Lower lobe of right lung (tissue), 2 donors: ENCODE data around the gene PXDC1. TPM values are rescaled to one million over a fixed set of nuclear protein-coding genes. Genes with fewer than 3 reads are reported as not detected.
"Not testable (repeated sequence)": the region's sequence is repeated elsewhere in the genome, so short reads cannot be mapped to it uniquely, and the experiment has no call there.

Experiments
- ATAC-seq, 2 donors: fragments of 200-7000 bp; cut with Tn5 transposase; one replicate each; pipeline ENCODE4 v1.9.1; 2020 to 2022; ENCODE audit warnings: mild to moderate bottlenecking in 2 of 2, moderate library complexity in 2 of 2
- DNase-seq: peaks from one replicate; pipeline ENCODE4 v3.0.0-alpha.2; 2020
- H3K27ac ChIP-seq: fragments of 200-600 bp; one replicate; pipeline ENCODE4 v1.8.0; 2022
- H3K27me3 ChIP-seq: fragments of 200-600 bp; one replicate; pipeline ENCODE4 v1.8.0; 2022; ENCODE audit warnings: low read depth
- H3K36me3 ChIP-seq: fragments of 200-600 bp; one replicate; pipeline ENCODE4 v1.8.0; 2022; ENCODE audit warnings: mild to moderate bottlenecking
- H3K4me1 ChIP-seq: fragments of 200-600 bp; one replicate; pipeline ENCODE4 v1.8.0; 2022
- H3K4me3 ChIP-seq: fragments of 200-600 bp; one replicate; pipeline ENCODE4 v1.8.0; 2022; ENCODE audit warnings: mild to moderate bottlenecking
- H3K9me3 ChIP-seq: fragments of 200-600 bp; one replicate; pipeline ENCODE4 v1.8.0; 2022
- intact Hi-C: fragments of 100-400 bp; cut with DNase I; formaldehyde crosslinking; loops from one replicate; pipeline ENCODE4 v1.11.0; 2022
- total RNA-seq: library from RNA; stranded (reverse); fragmentation: NEBNext Ultra II Directional; extraction: Animal tissue kit (Norgen Biotek cat#: 25700); gene quantifications from one replicate; pipeline ENCODE4 v1.2.1, GENCODE V29; 2021
- TF ChIP-seq, protein P1 (sequence below): fragments of 200-600 bp; IDR thresholded peaks from one replicate; pipeline ENCODE4 v1.8.0; 2022; ENCODE audit warnings: antibody characterized with exemption, mild to moderate bottlenecking
- donor health status: DM: no; HTN: yes; CAD: no; lungs with severe emphysema.

The PXDC1 gene
- total RNA-seq, 1 donor from 2014 or later: 50.9 TPM

DNA sequence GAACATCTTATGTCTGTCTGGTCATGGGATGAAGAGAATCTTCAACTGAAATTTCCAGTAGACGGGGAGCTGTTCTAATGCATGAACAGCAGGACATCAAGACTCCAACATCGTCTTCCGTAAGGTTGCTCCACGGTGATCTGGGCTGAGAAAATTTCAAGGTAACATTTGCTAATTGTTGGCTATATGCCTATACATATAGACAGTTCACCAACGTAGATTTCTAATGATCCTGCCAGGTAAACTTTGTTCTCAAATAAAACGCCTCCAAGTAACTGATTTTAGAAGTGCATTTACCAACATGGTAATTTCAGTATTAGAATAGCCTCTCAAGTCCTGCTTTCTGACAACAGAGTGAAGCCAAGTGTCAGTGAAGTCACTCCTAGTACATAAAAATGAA is 11.3 kb upstream of the PXDC1 start:
- H3K4me3 ChIP-seq: no peak overlapping the region
- peaks cover 14% of the 10 kb centered on the region for H3K4me1 ChIP-seq
- TF ChIP-seq, protein P1, sequence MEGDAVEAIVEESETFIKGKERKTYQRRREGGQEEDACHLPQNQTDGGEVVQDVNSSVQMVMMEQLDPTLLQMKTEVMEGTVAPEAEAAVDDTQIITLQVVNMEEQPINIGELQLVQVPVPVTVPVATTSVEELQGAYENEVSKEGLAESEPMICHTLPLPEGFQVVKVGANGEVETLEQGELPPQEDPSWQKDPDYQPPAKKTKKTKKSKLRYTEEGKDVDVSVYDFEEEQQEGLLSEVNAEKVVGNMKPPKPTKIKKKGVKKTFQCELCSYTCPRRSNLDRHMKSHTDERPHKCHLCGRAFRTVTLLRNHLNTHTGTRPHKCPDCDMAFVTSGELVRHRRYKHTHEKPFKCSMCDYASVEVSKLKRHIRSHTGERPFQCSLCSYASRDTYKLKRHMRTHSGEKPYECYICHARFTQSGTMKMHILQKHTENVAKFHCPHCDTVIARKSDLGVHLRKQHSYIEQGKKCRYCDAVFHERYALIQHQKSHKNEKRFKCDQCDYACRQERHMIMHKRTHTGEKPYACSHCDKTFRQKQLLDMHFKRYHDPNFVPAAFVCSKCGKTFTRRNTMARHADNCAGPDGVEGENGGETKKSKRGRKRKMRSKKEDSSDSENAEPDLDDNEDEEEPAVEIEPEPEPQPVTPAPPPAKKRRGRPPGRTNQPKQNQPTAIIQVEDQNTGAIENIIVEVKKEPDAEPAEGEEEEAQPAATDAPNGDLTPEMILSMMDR: no peak
- DNase-seq: no peak
- H3K9me3 ChIP-seq: no peaks in the 10 kb centered on the region
- intact Hi-C loops: no loop called here
- no peak overlapping the region for H3K27ac ChIP-seq
- no peak for ATAC-seq
- H3K36me3 ChIP-seq: no peaks in the 10 kb centered on the region
- no peaks in the 10 kb centered on the region for H3K27me3 ChIP-seq

DNA sequence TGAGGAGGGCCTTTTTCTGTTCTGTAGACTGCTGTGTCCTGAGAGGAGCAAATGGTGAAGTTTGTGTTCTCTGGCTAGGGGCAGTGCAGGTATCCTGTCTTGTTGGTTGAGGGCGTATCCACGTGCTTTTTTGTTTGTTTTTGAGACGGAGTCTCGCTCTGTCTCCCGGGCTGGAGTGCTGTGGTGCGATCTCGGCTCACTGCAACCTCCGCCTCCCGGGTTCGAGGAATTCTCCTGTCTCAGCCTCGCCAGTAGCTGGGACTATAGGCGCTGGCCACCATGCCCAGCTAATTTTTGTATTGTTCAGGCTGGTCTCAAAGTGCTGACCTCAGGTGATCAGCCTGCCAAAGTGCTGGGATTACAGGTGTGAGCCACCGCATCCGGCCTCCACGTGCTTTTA is 10.8 kb upstream of the PXDC1 start:
- ATAC-seq: no peak
- TF ChIP-seq, protein P1: no peak
- H3K27me3 ChIP-seq: no peaks in the 10 kb centered on the region
- no peak overlapping the region for H3K27ac ChIP-seq
- no peaks in the 10 kb centered on the region for H3K36me3 ChIP-seq
- peaks cover 9% of the 10 kb centered on the region for H3K4me1 ChIP-seq
- intact Hi-C loops: no loop called here
- H3K9me3 ChIP-seq: no peaks in the 10 kb centered on the region
- no peak for DNase-seq
- H3K4me3 ChIP-seq: no peak overlapping the region

DNA sequence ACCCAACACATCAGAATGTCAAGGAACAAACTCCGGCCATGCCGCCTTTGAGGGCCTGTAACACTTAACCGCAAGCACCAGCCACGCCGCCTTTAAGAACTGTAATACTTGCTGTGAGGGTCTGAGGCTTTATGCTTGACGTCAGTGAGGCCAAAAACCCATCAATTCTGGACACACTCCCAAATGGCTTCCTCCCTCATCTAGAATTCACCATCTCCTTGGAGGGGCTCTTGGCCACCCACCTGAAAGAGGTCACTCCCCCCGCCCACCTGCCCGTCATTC is 10.4 kb upstream of the PXDC1 start:
- TF ChIP-seq, protein P1: no peak
- H3K4me1 ChIP-seq: peaks cover 7% of the 10 kb centered on the region
- no peak overlapping the region for H3K4me3 ChIP-seq
- ATAC-seq (no peak), DNase-seq (no peak)
- no peaks in the 10 kb centered on the region for H3K27me3 ChIP-seq
- no peaks in the 10 kb centered on the region for H3K36me3 ChIP-seq
- H3K27ac ChIP-seq: no peak overlapping the region
- intact Hi-C loops: no loop called here
- no peaks in the 10 kb centered on the region for H3K9me3 ChIP-seq

DNA sequence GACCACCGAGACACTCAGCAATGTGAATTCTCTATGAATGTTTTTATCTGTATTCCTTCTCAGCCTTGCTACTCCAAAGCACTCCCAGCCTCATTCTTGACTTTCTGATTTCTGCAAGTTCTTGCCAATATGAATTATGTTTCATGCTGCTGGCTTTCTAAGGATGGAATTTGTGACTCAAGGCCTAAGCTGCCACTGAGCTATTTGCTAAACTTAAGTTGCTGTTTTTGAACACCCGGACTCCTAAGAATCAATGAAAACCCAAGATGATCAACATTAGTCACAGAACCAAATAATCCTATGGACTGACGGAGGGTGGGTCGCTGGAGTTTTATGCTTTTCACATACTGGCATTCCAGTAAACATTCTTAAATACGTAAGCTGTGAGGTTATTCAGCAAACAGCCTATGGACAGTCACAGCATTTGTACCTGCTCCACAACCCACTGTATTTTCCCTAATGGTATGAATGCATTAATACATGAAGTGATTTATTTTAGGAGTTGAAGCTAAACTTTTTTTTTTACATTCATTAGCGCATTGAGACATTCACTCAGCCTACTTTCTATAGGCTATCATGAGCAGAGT is 8.2 kb upstream of the PXDC1 start:
- ATAC-seq (no peak), DNase-seq (no peak)
- Histone ChIP-seq H3K4me1 (no peaks in the 10 kb centered on the region), H3K36me3 (no peaks in the 10 kb centered on the region), H3K27me3 (no peaks in the 10 kb centered on the region), H3K9me3 (no peaks in the 10 kb centered on the region), H3K27ac (no peak overlapping the region), H3K4me3 (no peak overlapping the region)
- TF ChIP-seq, protein P1: no peak
- intact Hi-C loops: no loop called here

DNA sequence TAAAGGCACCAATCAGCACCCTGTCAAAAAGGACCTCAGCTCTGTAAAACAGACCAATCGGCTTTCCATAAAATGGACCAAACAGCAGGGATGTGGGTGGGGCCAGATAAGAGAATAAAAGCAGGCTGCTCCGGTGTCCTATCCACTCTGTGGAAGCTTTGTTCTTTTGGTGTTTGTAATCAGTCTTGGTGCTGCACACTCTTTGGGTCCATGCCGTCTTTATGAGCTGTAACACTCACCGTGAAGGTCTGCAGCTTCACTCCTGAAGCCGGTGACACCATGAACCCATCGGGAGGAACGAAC is 7.3 kb upstream of the PXDC1 start:
- no peak overlapping the region for H3K4me3 ChIP-seq
- no peaks in the 10 kb centered on the region for H3K36me3 ChIP-seq
- H3K4me1 ChIP-seq: no peaks in the 10 kb centered on the region
- DNase-seq (no peak), ATAC-seq (no peak)
- intact Hi-C loops: no loop called here
- no peaks in the 10 kb centered on the region for H3K9me3 ChIP-seq
- no peak overlapping the region for H3K27ac ChIP-seq
- no peaks in the 10 kb centered on the region for H3K27me3 ChIP-seq
- TF ChIP-seq, protein P1: no peak

DNA sequence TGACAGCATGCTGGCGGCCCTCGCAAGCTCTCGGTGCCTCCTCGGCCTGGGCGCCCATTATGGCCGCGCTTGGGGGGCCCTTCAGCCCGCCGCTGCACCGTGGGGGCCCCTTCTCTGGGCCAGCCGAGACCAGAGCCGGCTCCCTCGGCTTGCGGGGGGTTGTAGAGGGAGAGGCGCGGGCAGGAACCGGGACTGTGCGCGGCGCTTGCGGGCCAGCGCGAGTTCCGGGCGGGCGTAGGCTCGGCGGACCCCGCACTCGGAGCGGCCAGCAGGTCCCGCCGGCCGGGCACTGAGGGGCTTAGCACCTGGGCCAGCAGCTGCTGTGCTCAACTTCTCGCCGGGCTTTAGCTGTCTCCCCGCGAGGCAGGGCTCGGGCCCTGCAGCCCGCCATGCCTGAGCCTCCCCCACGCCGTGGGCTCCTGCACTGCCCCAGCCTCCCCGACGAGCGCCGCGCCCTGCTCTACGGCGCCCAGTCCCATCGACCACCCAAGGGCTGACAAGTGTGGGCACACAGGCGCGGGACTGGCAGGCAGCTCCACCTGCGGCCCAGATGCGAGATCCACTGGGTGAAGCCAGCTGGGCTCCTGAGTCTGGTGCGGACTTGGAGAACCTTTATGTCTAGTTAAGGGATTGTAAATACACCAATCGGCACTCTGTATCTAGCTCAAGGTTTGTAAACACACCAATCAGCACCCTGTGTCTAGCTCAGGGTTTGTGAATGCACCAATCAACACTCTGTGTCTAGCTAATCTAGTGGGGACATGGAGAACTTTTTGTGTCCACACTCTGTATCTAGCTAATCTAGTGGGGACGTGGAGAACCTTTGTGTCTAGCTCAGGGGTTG is 6.7 kb upstream of the PXDC1 start:
- ATAC-seq, intact Hi-C loops, H3K27ac ChIP-seq, H3K4me1 ChIP-seq, DNase-seq, H3K27me3 ChIP-seq, H3K9me3 ChIP-seq, H3K36me3 ChIP-seq, H3K4me3 ChIP-seq: not testable (repeated sequence)
